ENCODE results near the gene RNU1-1.
"Not testable (repeated sequence)": the region's sequence is repeated elsewhere in the genome, so short reads cannot be mapped to it uniquely, and the experiment has no call there.

GRCh38 chr1:16518913-16519254, 4.8 kb upstream of the RNU1-1 start:
- not testable (repeated sequence) for TF ChIP-seq SP1 (IDR thresholded peaks at IDR 0.05); CTCF (IDR thresholded peaks at IDR 0.05; ENCODE audit: low read depth, low read length, missing input control)

All from liver (tissue), 3 donors.